K562 (cell line): ENCODE measurements around the gene DDAH1. TPM values are rescaled to one million over a fixed set of nuclear protein-coding genes. Genes with fewer than 3 reads are reported as not detected.

Source experiments
- ATAC-seq: fragments of 200-7000 bp; cut with Tn5 transposase; 3 replicates; pipeline ENCODE4 v1.9.1; 2020; ENCODE audit warnings: moderate library complexity
- BruUV-seq: library from RNA; stranded (reverse); fragments of 400-500 nt; replicated peaks from 2 replicates; lab custom pipeline; 2021; lab: Mats Ljungman, UMichigan
- CTCF ChIA-PET: fragments of 300-600 bp; formaldehyde crosslinking; extraction: SDS; loops from one replicate; lab custom pipeline; 2021; ENCODE audit warnings: low intra/inter-chr PET ratio; lab: Yijun Ruan, JAX
- POLR2A ChIA-PET: fragments of 300-600, 350-650 bp; sonication (Branson Sonifier 250); formaldehyde crosslinking; extraction: SDS; loops from one replicate; lab custom pipeline; 2021; ENCODE audit warnings: antibody characterized with exemption, inconsistent platforms; lab: Yijun Ruan, JAX
- DNase-seq, 4 experiments: peaks; one replicate each; pipeline versions ENCODE4 v3.0.0 to v3.0.0-alpha.2; 2011 to 2018; ENCODE audit warnings: low spot score in 3 of 4, mixed read lengths in 3 of 4; ENCODE audit errors: extremely low read depth in 1 of 4
- FAIRE-seq: peaks from 2 replicates; lab custom pipeline; 2011; peaks lifted over from hg19 to GRCh38; lab: Jason Lieb, UNC
- H2AFZ ChIP-seq: 2 replicates; pipeline ENCODE4 v1.6.0; 2011; ENCODE audit warnings: low read depth, low read length, control low read depth, inconsistent platforms
- H3K27ac ChIP-seq: fragments of 200-600 bp; 3 replicates; pipeline ENCODE4 v1.8.0; 2011; ENCODE audit warnings: low read depth, mild to moderate bottlenecking, control low read depth, inconsistent platforms, low read length, moderate library complexity, mixed read lengths; ENCODE audit errors: extremely low read depth
- H3K27me3 ChIP-seq, 2 experiments: fragments of 300-600 bp in 1 of 2; 2 replicates in 1 of 2; 3 replicates in 1 of 2; pipeline versions ENCODE4 v1.6.0 to v1.8.0; 2011; ENCODE audit warnings: inconsistent platforms in 2 of 2, low read length in 2 of 2, mild to moderate bottlenecking in 1 of 2, mixed read lengths in 1 of 2, moderate library complexity in 1 of 2; ENCODE audit not compliant: control insufficient read depth in 2 of 2, insufficient read depth in 2 of 2
- H3K36me3 ChIP-seq: fragments of 300-600 bp; 3 replicates; pipeline ENCODE4 v1.8.0; 2011; ENCODE audit warnings: mild to moderate bottlenecking, low read length, inconsistent platforms; ENCODE audit not compliant: control insufficient read depth, insufficient read depth
- H3K4me1 ChIP-seq, 2 experiments: fragments of 200-600 bp in 1 of 2; replicated peaks in 1 of 2; 2 replicates in 1 of 2; 3 replicates in 1 of 2; pipeline versions ENCODE4 v1.5.1 to v1.8.0; 2011; ENCODE audit warnings: inconsistent platforms in 2 of 2, low read length in 2 of 2, mild to moderate bottlenecking in 1 of 2, mixed read lengths in 1 of 2, moderate library complexity in 1 of 2; ENCODE audit not compliant: control insufficient read depth in 2 of 2, insufficient read depth in 2 of 2
- H3K4me2 ChIP-seq: 2 replicates; pipeline ENCODE4 v1.6.1; 2011; ENCODE audit warnings: low read length, control low read depth, inconsistent platforms, mixed read lengths; ENCODE audit not compliant: insufficient read depth
- H3K4me3 ChIP-seq: fragments of 200-600 bp; sonication (generic), shearing (Covaris generic); 2 replicates; pipeline ENCODE4 v1.5.1; 2016; ENCODE audit warnings: control low read depth, inconsistent platforms
- H3K79me2 ChIP-seq: fragments of 200-600 bp; 3 replicates; pipeline ENCODE4 v1.8.0; 2011; ENCODE audit warnings: low read length, inconsistent platforms; ENCODE audit not compliant: control insufficient read depth, insufficient read depth
- H3K9ac ChIP-seq, 2 experiments: 2 replicates each; pipeline versions ENCODE4 v1.6.0 to v1.6.1; 2011; ENCODE audit warnings: low read depth in 2 of 2, low read length in 2 of 2, control low read depth in 1 of 2, inconsistent platforms in 1 of 2, mild to moderate bottlenecking in 1 of 2, mixed read lengths in 1 of 2; ENCODE audit not compliant: insufficient read depth in 1 of 2
- H3K9me1 ChIP-seq: one replicate; pipeline ENCODE4 v1.6.0; 2011; ENCODE audit warnings: inconsistent platforms, mild to moderate bottlenecking, low read length, moderate library complexity; ENCODE audit not compliant: control insufficient read depth, insufficient read depth
- H3K9me3 ChIP-seq: replicated peaks from 2 replicates; pipeline ENCODE4 v1.5.1; 2011; ENCODE audit warnings: low read depth, low read length, inconsistent platforms; ENCODE audit not compliant: control insufficient read depth, insufficient read depth
- H4K20me1 ChIP-seq: replicated peaks from 2 replicates; pipeline ENCODE4 v1.6.1; 2011; ENCODE audit warnings: low read length, inconsistent platforms, mixed read lengths; ENCODE audit not compliant: control insufficient read depth, insufficient read depth
- C11orf30 ChIP-seq: fragments of 450-650 bp; IDR thresholded peaks from 2 replicates; pipeline ENCODE4 v1.6.1; 2016; ENCODE audit warnings: low read depth, mild to moderate bottlenecking
- FOXA3 ChIP-seq, 2 experiments: fragments of 450-650 bp in 1 of 2; sonication (generic) in 1 of 2; formaldehyde crosslinking; IDR thresholded peaks in 1 of 2; conservative IDR thresholded peaks in 1 of 2; 2 replicates each; pipeline versions ENCODE4 v1.4.0 to v1.8.0; 2020 to 2022; ENCODE audit warnings: mild to moderate bottlenecking in 2 of 2, missing genetic modification reagents in 1 of 2
- HINFP ChIP-seq: fragments of 450-650 bp; conservative IDR thresholded peaks from 2 replicates; pipeline ENCODE4 v1.6.1; 2016; ENCODE audit warnings: missing genetic modification characterization, low read depth, mild to moderate bottlenecking, control low read depth, missing compliant biosample characterization
- HMGN3 ChIP-seq: IDR thresholded peaks from 2 replicates; pipeline ENCODE4 v1.6.1; 2011; ENCODE audit warnings: borderline replicate concordance, low read depth, mild to moderate bottlenecking, mixed read lengths, low read length; ENCODE audit not compliant: insufficient read length; ENCODE audit errors: extremely low read depth
- PML ChIP-seq: IDR thresholded peaks from 2 replicates; pipeline ENCODE4 v1.6.1; 2012; ENCODE audit warnings: low read length, inconsistent platforms
- RAD21 ChIP-seq, 2 experiments: fragments of 250-450 bp in 1 of 2; fragments of 450-650 bp in 1 of 2; sonication (Bioruptor Pico) in 1 of 2; formaldehyde crosslinking in 1 of 2; IDR thresholded peaks in 1 of 2; conservative IDR thresholded peaks in 1 of 2; 2 replicates each; pipeline versions ENCODE4 v1.4.0 to v1.8.0; 2020 to 2022; ENCODE audit warnings: mild to moderate bottlenecking in 2 of 2, moderate library complexity in 1 of 2
- RBM34 ChIP-seq: fragments of 200-400 bp; formaldehyde crosslinking; IDR thresholded peaks from 2 replicates; pipeline ENCODE4 v1.6.1; 2018; ENCODE audit warnings: low read length, borderline replicate concordance; ENCODE audit not compliant: insufficient read depth
- TAF15 ChIP-seq: fragments of 200-400 bp; formaldehyde crosslinking; IDR thresholded peaks from 2 replicates; pipeline ENCODE4 v1.6.1; 2017; ENCODE audit warnings: mild to moderate bottlenecking, low read depth, low read length, moderate library complexity
- TRIM25 ChIP-seq: fragments of 450-650 bp; IDR thresholded peaks from 2 replicates; pipeline ENCODE4 v1.7.0; 2016; ENCODE audit warnings: borderline replicate concordance
- ZNF232 ChIP-seq: sonication (generic); formaldehyde crosslinking; IDR thresholded peaks from 2 replicates; pipeline ENCODE4 v1.8.0; 2022; ENCODE audit warnings: mild to moderate bottlenecking, missing genetic modification reagents
- ZNF444 ChIP-seq: fragments of 250-450 bp; sonication (Bioruptor Pico); IDR thresholded peaks from 2 replicates; pipeline ENCODE4 v1.4.0; 2020; ENCODE audit warnings: mild to moderate bottlenecking, moderate library complexity
- WGBS: fragments of 100-300 bp; shearing (Covaris generic); methylation state at CpG from one replicate; pipeline ENCODE4 v1.1.6; 2016; ENCODE audit warnings: low coverage, mixed read lengths; ENCODE audit not compliant: insufficient coverage; ENCODE audit errors: missing lambda C conversion rate; 5-methylcytosine and 5-hydroxymethylcytosine counted together
- in situ Hi-C: fragments of 300-500 bp; cut with MboI; formaldehyde crosslinking; loops from 4 replicates; pipeline ENCODE4 v1.15.0; 2018; ENCODE audit warnings: inconsistent platforms, mixed read lengths
- intact Hi-C: fragments of 100-400 bp; cut with micrococcal nuclease; formaldehyde crosslinking; loops from 2 replicates; pipeline ENCODE4 v1.14.2; 2022
- polyA plus RNA-seq, 8 experiments: library from polyadenylated mRNA; depleted of rRNA in 4 of 8; stranded (reverse) in 5 of 8; unstranded in 3 of 8; fragments of >200 nt; fragmentation: Nextera tagmentation in 2 of 8; fragmentation: Illumina TruSeq in 1 of 8; extraction: Ambion mirVana in 2 of 8; extraction: Trizol in 1 of 8; gene quantifications; 2 replicates each; pipeline versions ENCODE4 v1.2.1 to v1.2.3, GENCODE V29; 2011 to 2014; ENCODE audit warnings: inconsistent platforms in 1 of 8, missing spikeins in 1 of 8
- total RNA-seq, 7 experiments: library from RNA; depleted of rRNA in 6 of 7; stranded (reverse); fragments of >200 nt in 6 of 7; fragmentation: Illumina TruSeq in 2 of 7; extraction: Trizol in 2 of 7; gene quantifications; 2 replicates each; pipeline versions ENCODE4 v1.2.1 to v1.2.3, GENCODE V29; 2011 to 2021; ENCODE audit warnings: low replicate concordance in 1 of 7
- TF ChIP-seq, protein P1 (sequence below): fragments of 450-650 bp; IDR thresholded peaks from 2 replicates; pipeline ENCODE4 v1.6.1; 2014; ENCODE audit warnings: low read depth, mild to moderate bottlenecking, moderate library complexity, borderline replicate concordance

Gene DDAH1
- total and polyA plus RNA-seq, 9 of the 15 experiments (the other 6 are each of a cell fraction or from before 2014, with no cell fraction given) = 0.04 to 0.24 (median 0.10) TPM

- ATAC-seq = no peak
- no TSS peak for BruUV-seq
- Histone ChIP-seq H4K20me1 (no peaks in the 10 kb centered on the region), H2AFZ (no peak overlapping the region), H3K4me3 (no peak overlapping the region), H3K79me2 (no peaks in the 10 kb centered on the region), H3K9me1 (no peaks in the 10 kb centered on the region), H3K27me3 (peaks cover 0 to 3% of the 10 kb centered on the region in 2 experiments; a peak in 2 of 5 replicates), H3K36me3 (no peaks in the 10 kb centered on the region), H3K27ac (no peak overlapping the region), H3K9me3 (no peaks in the 10 kb centered on the region), H3K4me2 (no peak overlapping the region), H3K4me1 (no peaks in the 10 kb centered on the region), H3K9ac (no peak overlapping the region)
- CTCF ChIA-PET = no interaction called here
- WGBS = 2% methylated on average over 3 of the region's 3 CpGs
- FAIRE-seq = no peak
- POLR2A ChIA-PET = interaction anchor here (1.2 kb wide), 1 partner anchor 336 kb away, joined by 3 read pairs; no protein-coding TSS in a partner anchor
- no peak for DNase-seq
- intact Hi-C loops = loop anchor here (10.0 kb wide), 1 partner anchor 244 kb away; the partner anchor contains the start of gene CCN1
- in situ Hi-C loops = no loop called here
- TF ChIP-seq RBM34 = no peak
- no peak for TF ChIP-seq ZNF232 (CRISPR knock-in tag)
- TF ChIP-seq PML = no peak
- TF ChIP-seq HMGN3 = no peak
- no peak for TF ChIP-seq C11orf30
- TF ChIP-seq RAD21 (CRISPR knock-in tag; conservative IDR thresholded peaks at IDR 0.05 in 1 of 2, IDR thresholded peaks at IDR 0.05 in 1 of 2) = no peak
- TF ChIP-seq HINFP (tag) = no peak
- no peak for TF ChIP-seq ZNF444
- TF ChIP-seq FOXA3 (CRISPR knock-in tag; conservative IDR thresholded peaks at IDR 0.05 in 1 of 2, IDR thresholded peaks at IDR 0.05 in 1 of 2) = no peak
- TF ChIP-seq, protein P1, sequence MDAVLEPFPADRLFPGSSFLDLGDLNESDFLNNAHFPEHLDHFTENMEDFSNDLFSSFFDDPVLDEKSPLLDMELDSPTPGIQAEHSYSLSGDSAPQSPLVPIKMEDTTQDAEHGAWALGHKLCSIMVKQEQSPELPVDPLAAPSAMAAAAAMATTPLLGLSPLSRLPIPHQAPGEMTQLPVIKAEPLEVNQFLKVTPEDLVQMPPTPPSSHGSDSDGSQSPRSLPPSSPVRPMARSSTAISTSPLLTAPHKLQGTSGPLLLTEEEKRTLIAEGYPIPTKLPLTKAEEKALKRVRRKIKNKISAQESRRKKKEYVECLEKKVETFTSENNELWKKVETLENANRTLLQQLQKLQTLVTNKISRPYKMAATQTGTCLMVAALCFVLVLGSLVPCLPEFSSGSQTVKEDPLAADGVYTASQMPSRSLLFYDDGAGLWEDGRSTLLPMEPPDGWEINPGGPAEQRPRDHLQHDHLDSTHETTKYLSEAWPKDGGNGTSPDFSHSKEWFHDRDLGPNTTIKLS = no peak
- no peak for TF ChIP-seq TAF15
- TF ChIP-seq TRIM25 = no peak
These were observed 124.5 kb downstream of the DDAH1 start for GRCh38 chr1:85340427-85340826.
